ENCODE data around the gene DUSP7. TPM values are rescaled to one million over a fixed set of nuclear protein-coding genes. Genes with fewer than 3 reads are reported as not detected.

DUSP7 gene
- total RNA-seq, 1 donor from 2014 or later: 24.9 TPM

DNA sequence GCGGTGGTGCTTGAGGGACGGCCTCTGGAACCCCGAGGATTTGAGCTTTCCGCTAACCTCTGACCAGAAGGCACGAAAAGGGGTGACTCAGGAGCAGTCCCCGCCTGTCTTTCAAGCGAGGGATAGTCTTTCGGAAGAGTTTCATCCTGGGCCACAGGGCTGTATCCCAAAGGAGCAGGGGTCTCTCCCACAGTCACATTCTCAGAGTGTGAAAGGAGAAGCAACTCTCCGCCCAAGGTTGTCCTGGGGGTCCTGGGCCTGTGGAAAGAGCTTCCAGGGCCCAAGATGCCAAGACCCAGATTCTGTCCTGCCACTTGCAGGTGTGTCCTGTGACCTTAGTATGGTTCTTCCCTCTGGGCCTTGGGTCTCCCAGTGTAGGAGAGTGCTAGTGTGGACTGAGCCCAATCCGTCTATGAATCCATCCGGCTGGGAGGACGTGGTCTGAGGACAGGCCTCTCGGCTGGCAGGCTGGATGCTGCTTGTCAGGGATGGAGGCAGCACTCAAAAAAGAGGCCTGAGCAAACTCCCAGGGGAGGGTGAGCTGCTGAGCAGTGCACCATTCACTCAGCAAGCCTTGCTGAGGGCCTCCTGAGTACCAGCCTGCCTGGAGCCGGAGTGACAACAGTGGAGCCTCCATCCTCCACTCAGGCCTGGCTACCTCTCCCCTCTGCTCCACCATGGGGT lies 1.6 kb upstream of the DUSP7 start:
- Histone ChIP-seq H3K4me3 (ENCODE audit: insufficient read depth, low read depth, low read length) (peak overlapping the region; percentile 47), H3K9me3 (ENCODE audit: insufficient read depth, low read depth, low read length) (no peaks in the 10 kb centered on the region), H4K20me1 (ENCODE audit: insufficient read depth, low read length) (peaks cover 19% of the 10 kb centered on the region), H2AFZ (ENCODE audit: low read depth, low read length) (peak overlapping the region; percentile 84), H3K4me2 (ENCODE audit: low read length) (peak overlapping the region; percentile 98), H3K27ac (ENCODE audit: low read depth, low read length) (no peak overlapping the region), H3K4me1 (ENCODE audit: insufficient read depth, low read length) (peaks cover 37% of the 10 kb centered on the region), H3K79me2 (ENCODE audit: insufficient read depth, low read length) (peaks cover 36% of the 10 kb centered on the region), H3K27me3 (ENCODE audit: insufficient read depth, low read length) (no peaks in the 10 kb centered on the region), H3K9ac (ENCODE audit: low read length) (peak overlapping the region; percentile 57), H3K36me3 (ENCODE audit: insufficient read depth, low read length) (no peaks in the 10 kb centered on the region)
- peak overlapping the region; percentile 71 for H3K4me3 Mint-ChIP-seq (ENCODE audit: unreplicated experiment)
- FAIRE-seq: no peak
- H3K27ac Mint-ChIP-seq (ENCODE audit: unreplicated experiment): no peak overlapping the region
- H3K27me3 Mint-ChIP-seq (ENCODE audit: low read depth, unreplicated experiment): peaks cover 15% of the 10 kb centered on the region
- H3K36me3 Mint-ChIP-seq (ENCODE audit: low read depth, unreplicated experiment): peaks cover 2% of the 10 kb centered on the region
- TF ChIP-seq, protein P1, sequence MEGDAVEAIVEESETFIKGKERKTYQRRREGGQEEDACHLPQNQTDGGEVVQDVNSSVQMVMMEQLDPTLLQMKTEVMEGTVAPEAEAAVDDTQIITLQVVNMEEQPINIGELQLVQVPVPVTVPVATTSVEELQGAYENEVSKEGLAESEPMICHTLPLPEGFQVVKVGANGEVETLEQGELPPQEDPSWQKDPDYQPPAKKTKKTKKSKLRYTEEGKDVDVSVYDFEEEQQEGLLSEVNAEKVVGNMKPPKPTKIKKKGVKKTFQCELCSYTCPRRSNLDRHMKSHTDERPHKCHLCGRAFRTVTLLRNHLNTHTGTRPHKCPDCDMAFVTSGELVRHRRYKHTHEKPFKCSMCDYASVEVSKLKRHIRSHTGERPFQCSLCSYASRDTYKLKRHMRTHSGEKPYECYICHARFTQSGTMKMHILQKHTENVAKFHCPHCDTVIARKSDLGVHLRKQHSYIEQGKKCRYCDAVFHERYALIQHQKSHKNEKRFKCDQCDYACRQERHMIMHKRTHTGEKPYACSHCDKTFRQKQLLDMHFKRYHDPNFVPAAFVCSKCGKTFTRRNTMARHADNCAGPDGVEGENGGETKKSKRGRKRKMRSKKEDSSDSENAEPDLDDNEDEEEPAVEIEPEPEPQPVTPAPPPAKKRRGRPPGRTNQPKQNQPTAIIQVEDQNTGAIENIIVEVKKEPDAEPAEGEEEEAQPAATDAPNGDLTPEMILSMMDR (IDR thresholded peaks at IDR 0.05; ENCODE audit: insufficient read depth, low read depth, low read length): no peak
- TF ChIP-seq EZH2 (IDR thresholded peaks at IDR 0.05; ENCODE audit: insufficient read depth, low read length): no peak
- no peak for DNase-seq (ENCODE audit: low read depth)
- H3K9me3 Mint-ChIP-seq (ENCODE audit: unreplicated experiment): no peaks in the 10 kb centered on the region
- H3K4me1 Mint-ChIP-seq (ENCODE audit: low read depth, unreplicated experiment): peaks cover 19% of the 10 kb centered on the region

DNA sequence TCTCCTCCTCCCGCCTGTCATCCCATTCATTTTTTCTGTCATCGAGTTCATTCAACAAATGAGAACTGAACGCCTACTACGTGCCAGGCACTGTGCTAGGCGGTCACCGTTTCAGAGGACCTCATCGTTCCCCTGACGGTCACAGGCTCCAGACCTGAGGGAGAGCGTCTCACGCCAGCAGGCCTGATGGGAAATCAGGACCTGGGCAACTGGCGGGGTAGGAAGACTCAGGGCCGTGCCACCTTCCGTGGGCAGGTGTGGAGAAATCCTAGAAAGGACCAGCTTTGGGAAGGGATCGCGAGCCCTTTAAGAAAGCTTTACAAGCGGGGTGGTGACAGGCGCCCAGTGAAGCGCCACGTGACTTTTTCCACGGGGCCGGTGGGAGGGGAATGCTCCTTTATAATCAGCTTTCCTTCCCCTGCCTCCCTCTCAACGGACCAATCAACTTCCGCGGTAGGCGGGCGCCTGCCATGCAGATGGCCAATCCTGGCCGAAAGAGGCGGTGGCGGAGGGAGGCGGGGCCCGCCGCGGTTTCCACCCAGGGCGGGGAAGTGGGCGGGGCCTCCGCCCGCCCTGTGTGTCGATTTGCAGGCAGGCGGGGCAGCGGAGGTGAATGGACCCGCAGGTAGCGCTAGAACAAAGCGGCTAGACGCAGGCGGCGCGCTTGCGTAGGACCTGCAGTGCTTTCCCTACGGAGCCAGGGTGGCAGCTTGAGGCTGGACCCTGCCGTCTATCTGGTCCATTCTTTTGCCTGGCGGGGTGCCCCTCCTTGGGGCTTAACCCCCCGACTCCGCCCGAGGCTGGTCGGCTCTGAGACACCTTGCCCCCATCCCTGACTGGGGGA lies 819 bp upstream of the DUSP7 start:
- Histone ChIP-seq H4K20me1 (ENCODE audit: insufficient read depth, low read length) (peaks cover 19% of the 10 kb centered on the region), H3K27ac (ENCODE audit: low read depth, low read length) (peak overlapping the region; percentile 75), H3K9me3 (ENCODE audit: insufficient read depth, low read depth, low read length) (no peaks in the 10 kb centered on the region), H2AFZ (ENCODE audit: low read depth, low read length) (peak overlapping the region; percentile 92), H3K9ac (ENCODE audit: low read length) (peak overlapping the region; percentile 86), H3K79me2 (ENCODE audit: insufficient read depth, low read length) (peaks cover 44% of the 10 kb centered on the region), H3K4me2 (ENCODE audit: low read length) (peak overlapping the region; percentile 98), H3K36me3 (ENCODE audit: insufficient read depth, low read length) (no peaks in the 10 kb centered on the region), H3K4me1 (ENCODE audit: insufficient read depth, low read length) (peaks cover 37% of the 10 kb centered on the region), H3K4me3 (ENCODE audit: insufficient read depth, low read depth, low read length) (peak overlapping the region; percentile 63), H3K27me3 (ENCODE audit: insufficient read depth, low read length) (no peaks in the 10 kb centered on the region)
- Mint-ChIP-seq H3K9me3 (ENCODE audit: unreplicated experiment) (no peaks in the 10 kb centered on the region), H3K27ac (ENCODE audit: unreplicated experiment) (peak overlapping the region; percentile 90), H3K27me3 (ENCODE audit: low read depth, unreplicated experiment) (peaks cover 15% of the 10 kb centered on the region), H3K4me1 (ENCODE audit: low read depth, unreplicated experiment) (peaks cover 27% of the 10 kb centered on the region), H3K4me3 (ENCODE audit: unreplicated experiment) (peak overlapping the region; percentile 90), H3K36me3 (ENCODE audit: low read depth, unreplicated experiment) (peaks cover 2% of the 10 kb centered on the region)
- TF ChIP-seq, protein P1 (IDR thresholded peaks at IDR 0.05; ENCODE audit: insufficient read depth, low read depth, low read length): no peak
- TF ChIP-seq EZH2 (IDR thresholded peaks at IDR 0.05; ENCODE audit: insufficient read depth, low read length): no peak
- DNase-seq (ENCODE audit: low read depth) (peak; percentile 94), FAIRE-seq (peak; percentile 13)
